ENCODE measurements around the gene RTP5. TPM values are rescaled to one million over a fixed set of nuclear protein-coding genes. Genes with fewer than 3 reads are reported as not detected.
"Not testable (repeated sequence)": the region's sequence is repeated elsewhere in the genome, so short reads cannot be mapped to it uniquely, and the experiment has no call there.

RTP5 gene
- total and polyA plus RNA-seq, 2 experiments from 2014 or later: not detected

DNA sequence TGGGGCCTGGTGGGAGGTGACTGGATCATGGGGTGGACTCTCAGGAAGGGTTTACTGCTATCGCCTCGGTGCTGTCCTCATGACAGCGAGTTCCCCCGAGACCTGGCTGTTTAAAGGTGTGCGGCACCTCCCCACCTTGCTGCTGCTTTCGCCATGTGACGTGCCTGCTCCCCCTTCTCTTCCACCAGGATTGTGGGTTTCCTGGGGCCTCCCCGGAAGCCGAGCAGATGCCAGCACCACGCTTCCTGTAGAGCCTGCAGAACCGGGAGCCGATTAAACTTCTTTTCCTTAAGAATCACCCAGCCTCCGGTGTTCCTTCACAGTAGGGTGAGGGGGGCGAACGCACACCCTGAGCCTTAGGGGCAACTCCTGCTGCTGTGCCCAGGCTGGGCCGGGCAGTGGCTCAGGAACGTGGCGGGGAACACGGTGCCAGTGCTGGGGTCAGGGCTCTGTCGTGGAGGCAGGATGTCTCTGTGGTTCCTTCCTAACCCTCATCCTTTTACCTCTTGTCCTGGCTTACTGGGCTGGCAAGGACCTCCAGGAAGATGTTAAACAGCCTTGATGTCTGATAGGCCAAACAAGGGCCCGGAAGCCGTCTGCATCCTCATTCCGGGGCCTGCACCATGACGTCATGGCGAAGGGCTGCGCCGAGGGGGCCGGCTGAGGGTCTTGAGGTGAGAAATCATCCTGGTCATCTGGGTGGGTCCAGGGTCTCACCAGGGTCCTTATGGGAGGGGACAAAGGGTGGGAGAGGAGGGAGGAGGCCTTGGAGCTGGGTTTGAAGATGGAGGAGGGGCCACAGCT is 47.9 kb upstream of the RTP5 start:
- Histone ChIP-seq H2AFZ (no peak overlapping the region), H3K4me1 (ENCODE audit: insufficient read depth) (no peaks in the 10 kb centered on the region), H3K9me2 (replicated peaks; ENCODE audit: insufficient read depth) (no peaks in the 10 kb centered on the region), H3K79me2 (no peaks in the 10 kb centered on the region), H4K20me1 (ENCODE audit: insufficient read depth, poor library complexity, severe bottlenecking) (no peaks in the 10 kb centered on the region), H3K27ac (no peak overlapping the region), H3K4me3 (no peak overlapping the region), H3K9me3 (ENCODE audit: low read depth) (no peaks in the 10 kb centered on the region), H3K27me3 (no peaks in the 10 kb centered on the region), H3K36me3 (replicated peaks; ENCODE audit: insufficient read depth, low read depth) (no peaks in the 10 kb centered on the region), H3K4me2 (no peak overlapping the region)
- DNase-seq (ENCODE audit: low spot score): no peak
- 91% methylated on average over 28 of the region's 28 CpGs for WGBS (ENCODE audit: low lambda C conversion rate, missing lambda C conversion rate)
- TF ChIP-seq EZH2phosphoT487 (IDR thresholded peaks at IDR 0.05; ENCODE audit: low read depth, severe bottlenecking, unreplicated experiment) (no peak), EZH2 (IDR thresholded peaks at IDR 0.05; ENCODE audit: borderline replicate concordance) (no peak)
- TF ChIP-seq, protein P1, sequence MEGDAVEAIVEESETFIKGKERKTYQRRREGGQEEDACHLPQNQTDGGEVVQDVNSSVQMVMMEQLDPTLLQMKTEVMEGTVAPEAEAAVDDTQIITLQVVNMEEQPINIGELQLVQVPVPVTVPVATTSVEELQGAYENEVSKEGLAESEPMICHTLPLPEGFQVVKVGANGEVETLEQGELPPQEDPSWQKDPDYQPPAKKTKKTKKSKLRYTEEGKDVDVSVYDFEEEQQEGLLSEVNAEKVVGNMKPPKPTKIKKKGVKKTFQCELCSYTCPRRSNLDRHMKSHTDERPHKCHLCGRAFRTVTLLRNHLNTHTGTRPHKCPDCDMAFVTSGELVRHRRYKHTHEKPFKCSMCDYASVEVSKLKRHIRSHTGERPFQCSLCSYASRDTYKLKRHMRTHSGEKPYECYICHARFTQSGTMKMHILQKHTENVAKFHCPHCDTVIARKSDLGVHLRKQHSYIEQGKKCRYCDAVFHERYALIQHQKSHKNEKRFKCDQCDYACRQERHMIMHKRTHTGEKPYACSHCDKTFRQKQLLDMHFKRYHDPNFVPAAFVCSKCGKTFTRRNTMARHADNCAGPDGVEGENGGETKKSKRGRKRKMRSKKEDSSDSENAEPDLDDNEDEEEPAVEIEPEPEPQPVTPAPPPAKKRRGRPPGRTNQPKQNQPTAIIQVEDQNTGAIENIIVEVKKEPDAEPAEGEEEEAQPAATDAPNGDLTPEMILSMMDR (IDR thresholded peaks at IDR 0.05; ENCODE audit: poor library complexity): no peak

DNA sequence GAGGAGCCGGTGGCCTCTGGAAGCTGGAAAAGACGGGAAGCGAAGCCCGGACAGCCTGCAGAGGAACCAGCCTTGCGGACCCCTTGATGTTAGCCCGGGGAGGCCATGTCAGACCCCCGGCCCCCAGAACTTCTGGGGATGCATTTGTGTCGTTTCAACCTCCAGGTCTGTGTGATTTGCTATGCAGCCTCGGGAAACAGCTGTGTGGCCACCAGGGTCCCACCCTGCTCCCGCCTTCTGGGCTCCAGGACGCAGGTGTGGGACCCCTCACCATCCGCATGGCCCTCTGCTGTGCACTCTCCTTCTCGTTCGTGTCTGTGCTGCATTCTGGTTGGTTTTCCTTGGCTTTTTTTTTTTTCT is 47.3 kb upstream of the RTP5 start:
- DNase-seq (ENCODE audit: low spot score): no peak
- WGBS (ENCODE audit: low lambda C conversion rate, missing lambda C conversion rate): 88% methylated on average over 14 of the region's 14 CpGs
- TF ChIP-seq EZH2phosphoT487 (IDR thresholded peaks at IDR 0.05; ENCODE audit: low read depth, severe bottlenecking, unreplicated experiment): no peak
- no peak for TF ChIP-seq EZH2 (IDR thresholded peaks at IDR 0.05; ENCODE audit: borderline replicate concordance)
- TF ChIP-seq, protein P1 (IDR thresholded peaks at IDR 0.05; ENCODE audit: poor library complexity): no peak

DNA sequence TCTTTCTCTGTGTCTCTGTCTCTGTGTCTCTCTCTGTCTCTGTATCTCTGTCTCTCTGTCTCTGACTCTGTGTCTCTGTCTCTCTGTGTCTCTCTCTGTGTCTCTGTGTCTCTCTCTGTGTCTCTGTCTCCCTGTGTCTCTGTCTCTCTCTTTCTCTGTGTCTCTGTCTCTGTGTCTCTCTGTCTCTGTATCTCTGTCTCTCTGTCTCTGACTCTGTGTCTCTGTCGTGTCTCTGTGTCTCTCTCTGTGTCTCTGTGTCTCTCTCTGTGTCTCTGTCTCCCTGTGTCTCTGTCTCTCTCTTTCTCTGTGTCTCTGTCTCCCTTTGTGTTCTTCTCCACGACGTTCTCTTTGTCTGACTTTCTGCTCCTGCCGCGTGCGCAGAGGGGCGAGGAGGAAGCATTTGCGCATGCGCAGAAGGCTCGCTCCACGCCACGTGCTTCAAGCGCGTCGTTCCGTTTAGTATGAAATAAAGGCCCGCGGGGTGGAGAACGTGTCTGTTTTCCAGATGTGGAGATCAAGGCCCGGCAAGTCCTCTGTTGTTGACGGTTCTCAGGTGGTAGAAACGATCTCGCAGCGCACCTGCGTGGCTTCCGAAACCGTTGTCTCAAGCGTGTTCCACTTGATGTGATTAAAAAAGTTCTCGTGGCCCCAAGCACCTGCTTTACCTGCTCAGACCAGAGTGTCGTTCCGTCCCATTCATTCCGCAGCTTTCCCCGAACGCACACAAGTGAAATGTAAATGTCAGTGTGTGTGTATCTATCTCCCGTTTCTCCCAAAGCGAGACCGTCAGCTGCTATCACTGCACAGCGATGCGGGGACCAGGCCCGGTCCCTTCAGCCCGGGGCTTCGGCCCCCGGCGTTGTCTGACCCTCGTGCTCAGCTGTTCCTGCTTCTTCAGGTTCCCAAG is 45.7 kb upstream of the RTP5 start:
- not testable (repeated sequence) for H3K4me2 ChIP-seq
- WGBS (ENCODE audit: low lambda C conversion rate, missing lambda C conversion rate): 92% methylated on average over 45 of the region's 45 CpGs

More for the DNA sequence above, 47.3 kb upstream of the RTP5 start:
- H3K9me2 ChIP-seq (replicated peaks; ENCODE audit: insufficient read depth): no peaks in the 10 kb centered on the region
- no peak overlapping the region for H3K4me2 ChIP-seq
- no peaks in the 10 kb centered on the region for H3K79me2 ChIP-seq
- no peaks in the 10 kb centered on the region for H3K4me1 ChIP-seq (ENCODE audit: insufficient read depth)
- no peaks in the 10 kb centered on the region for H3K27me3 ChIP-seq
- no peak overlapping the region for H3K27ac ChIP-seq
- no peaks in the 10 kb centered on the region for H3K36me3 ChIP-seq (replicated peaks; ENCODE audit: insufficient read depth, low read depth)
- no peak overlapping the region for H3K4me3 ChIP-seq
- H2AFZ ChIP-seq: no peak overlapping the region
- no peaks in the 10 kb centered on the region for H4K20me1 ChIP-seq (ENCODE audit: insufficient read depth, poor library complexity, severe bottlenecking)
- H3K9me3 ChIP-seq (ENCODE audit: low read depth): no peaks in the 10 kb centered on the region

DNA sequence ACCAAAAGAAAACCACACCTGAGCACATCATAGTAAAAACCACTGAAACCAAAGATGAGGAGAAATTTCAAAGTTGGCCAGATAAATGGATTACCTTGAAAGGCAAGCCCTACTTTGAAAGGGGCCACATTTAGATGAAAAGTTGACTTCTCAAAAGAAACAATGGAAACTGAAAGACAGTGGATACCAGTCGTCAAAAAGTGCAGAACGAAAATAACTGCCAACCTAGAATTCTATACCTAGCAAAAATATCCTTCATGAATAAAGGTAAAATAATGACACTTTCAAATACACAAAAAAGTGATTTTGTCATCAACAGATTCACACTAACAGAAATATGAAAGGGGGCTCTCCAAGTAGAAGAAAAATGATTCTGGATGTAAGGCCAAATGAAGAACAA is 42.1 kb upstream of the RTP5 start:
- TF ChIP-seq EZH2 (IDR thresholded peaks at IDR 0.05; ENCODE audit: borderline replicate concordance): no peak
- TF ChIP-seq, protein P1 (IDR thresholded peaks at IDR 0.05; ENCODE audit: poor library complexity): no peak
- TF ChIP-seq EZH2phosphoT487 (IDR thresholded peaks at IDR 0.05; ENCODE audit: low read depth, severe bottlenecking, unreplicated experiment): no peak
- no peak overlapping the region for H3K4me2 ChIP-seq

More for the DNA sequence above, 45.7 kb upstream of the RTP5 start:
- not testable (repeated sequence) for H3K4me1 ChIP-seq (ENCODE audit: insufficient read depth); H3K79me2 ChIP-seq; H3K27ac ChIP-seq; H3K4me3 ChIP-seq; H3K9me2 ChIP-seq (replicated peaks; ENCODE audit: insufficient read depth); DNase-seq (ENCODE audit: low spot score); H3K27me3 ChIP-seq; H3K36me3 ChIP-seq (replicated peaks; ENCODE audit: insufficient read depth, low read depth); H3K9me3 ChIP-seq (ENCODE audit: low read depth); H2AFZ ChIP-seq; H4K20me1 ChIP-seq (ENCODE audit: insufficient read depth, poor library complexity, severe bottlenecking)

More for the DNA sequence above, 42.1 kb upstream of the RTP5 start:
- no peak for DNase-seq (ENCODE audit: low spot score)
- H3K79me2 ChIP-seq: no peaks in the 10 kb centered on the region
- H3K27me3 ChIP-seq: no peaks in the 10 kb centered on the region
- H3K4me3 ChIP-seq: no peak overlapping the region
- H3K36me3 ChIP-seq (replicated peaks; ENCODE audit: insufficient read depth, low read depth): no peaks in the 10 kb centered on the region
- H3K27ac ChIP-seq: no peak overlapping the region
- H4K20me1 ChIP-seq (ENCODE audit: insufficient read depth, poor library complexity, severe bottlenecking): no peaks in the 10 kb centered on the region
- WGBS (ENCODE audit: low lambda C conversion rate, missing lambda C conversion rate): 81% methylated on average over 2 of the region's 2 CpGs
- H3K9me2 ChIP-seq (replicated peaks; ENCODE audit: insufficient read depth): no peaks in the 10 kb centered on the region
- H3K9me3 ChIP-seq (ENCODE audit: low read depth): no peaks in the 10 kb centered on the region
- no peaks in the 10 kb centered on the region for H3K4me1 ChIP-seq (ENCODE audit: insufficient read depth)
- H2AFZ ChIP-seq: no peak overlapping the region
